H1 (cell line): ENCODE data around the gene GPR26. TPM values are rescaled to one million over a fixed set of nuclear protein-coding genes. Genes with fewer than 3 reads are reported as not detected.

ENCODE experiments used
- CBX5 ChIP-seq: fragments of 300-800, 300-1000 bp; sonication (generic); IDR thresholded peaks from 2 replicates; pipeline ENCODE4 v1.7.1; 2016; ENCODE audit warnings: antibody characterized with exemption, low read length, low read depth
- CHD1 ChIP-seq: IDR thresholded peaks from 2 replicates; pipeline ENCODE4 v1.6.1; 2012; ENCODE audit warnings: low read depth, low read length, improper control_type of control experiment
- CHD7 ChIP-seq: fragments of 300-600 bp; sonication (generic); IDR thresholded peaks from 2 replicates; pipeline ENCODE4 v1.7.1; 2012; ENCODE audit warnings: low read length, moderate library complexity, mild to moderate bottlenecking, inconsistent platforms; ENCODE audit not compliant: insufficient replicate concordance
- PHF8 ChIP-seq: fragments of 200-600 bp; sonication (generic); conservative IDR thresholded peaks from 2 replicates; pipeline ENCODE4 v1.7.1; 2012; ENCODE audit warnings: low read depth, mild to moderate bottlenecking, inconsistent platforms, low read length, moderate library complexity
- polyA plus RNA-seq, 7 experiments: library from polyadenylated mRNA; depleted of rRNA in 3 of 7; stranded (reverse) in 5 of 7; unstranded in 2 of 7; fragments of >200 nt in 5 of 7; fragments of 200-250 nt in 2 of 7; gene quantifications; 1 replicate in 5 of 7; 2 replicates in 1 of 7; 4 replicates in 1 of 7; pipeline versions ENCODE4 v1.2.1 to v1.2.3, GENCODE V29; 2011 to 2013; ENCODE audit warnings: missing spikeins in 2 of 7, mixed read lengths in 2 of 7
- total RNA-seq: library from RNA; stranded (reverse); fragmentation: NEBNext Ultra II Directional; extraction: Animal tissue kit (Norgen Biotek cat#: 25700); gene quantifications from 2 replicates; pipeline ENCODE4 v1.2.1, GENCODE V29; 2021
- TF ChIP-seq, protein P1 (sequence below): IDR thresholded peaks from 2 replicates; pipeline ENCODE4 v1.6.1; 2011; ENCODE audit warnings: low read length, improper control_type of control experiment

Gene GPR26
- total and polyA plus RNA-seq, 2 of the 8 experiments (the other 6 are each of a cell fraction or from before 2014, with no cell fraction given), result 0.09 to 0.21 TPM

DNA sequence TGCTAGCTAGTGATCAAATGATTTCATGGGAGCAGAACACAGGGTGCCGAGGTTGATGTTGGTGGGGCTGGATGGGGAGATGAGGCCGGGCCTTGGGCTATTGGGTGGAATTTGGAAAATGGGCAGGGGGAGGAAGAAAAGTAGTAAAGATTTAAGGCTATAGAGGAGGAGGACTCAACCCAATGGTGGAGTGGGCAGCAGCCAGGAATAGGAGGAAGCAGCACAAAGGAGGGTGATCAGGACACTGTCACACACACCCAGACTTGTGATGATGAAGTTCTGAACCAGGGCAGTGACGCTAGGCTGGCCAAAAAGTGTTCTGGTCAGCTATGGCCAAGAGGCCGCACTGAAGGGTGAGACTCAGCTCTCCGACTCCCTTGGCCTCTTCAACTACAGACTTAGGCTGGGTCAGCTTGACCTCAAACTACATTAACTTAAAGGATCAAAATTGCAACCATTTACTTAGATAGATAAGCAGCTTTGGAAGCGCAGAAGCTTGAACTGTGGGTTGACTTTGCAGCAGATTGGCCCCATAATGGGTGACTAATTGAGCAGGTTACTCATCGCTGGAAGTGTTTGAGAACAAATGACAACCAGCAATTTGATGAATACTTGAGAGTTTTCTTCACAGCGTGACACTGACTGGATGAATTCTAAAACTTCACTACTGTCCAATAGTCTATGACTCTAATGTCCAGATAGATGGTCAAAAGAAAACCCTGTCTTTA, 29.4 kb upstream of the GPR26 start (continued):
- no peak for TF ChIP-seq CHD7
- TF ChIP-seq PHF8, result no peak
- no peak for TF ChIP-seq CBX5
- TF ChIP-seq, protein P1, sequence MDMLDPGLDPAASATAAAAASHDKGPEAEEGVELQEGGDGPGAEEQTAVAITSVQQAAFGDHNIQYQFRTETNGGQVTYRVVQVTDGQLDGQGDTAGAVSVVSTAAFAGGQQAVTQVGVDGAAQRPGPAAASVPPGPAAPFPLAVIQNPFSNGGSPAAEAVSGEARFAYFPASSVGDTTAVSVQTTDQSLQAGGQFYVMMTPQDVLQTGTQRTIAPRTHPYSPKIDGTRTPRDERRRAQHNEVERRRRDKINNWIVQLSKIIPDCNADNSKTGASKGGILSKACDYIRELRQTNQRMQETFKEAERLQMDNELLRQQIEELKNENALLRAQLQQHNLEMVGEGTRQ, result no peak
- no peak for TF ChIP-seq CHD1
